A172 (cell line): ENCODE results near the gene ITFG1. TPM values are rescaled to one million over a fixed set of nuclear protein-coding genes. Genes with fewer than 3 reads are reported as not detected.
"Not testable (repeated sequence)": the region's sequence is repeated elsewhere in the genome, so short reads cannot be mapped to it uniquely, and the experiment has no call there.

Experiments
- DNase-seq: peaks from one replicate; pipeline ENCODE4 v3.0.0-alpha.2; 2015; ENCODE audit warnings: low spot score
- total RNA-seq: library from RNA; depleted of rRNA; stranded (reverse); fragments of >200 nt; shearing (Covaris generic); gene quantifications from 2 replicates; pipeline ENCODE4 v1.2.3, GENCODE V29; 2014

The ITFG1 gene
- total RNA-seq, 1 experiment from 2014 or later = 73.8 TPM

- no peak for DNase-seq
These were observed 44.0 kb downstream of the ITFG1 start for GRCh38 chr16:47416869-47417268.

- DNase-seq = no peak
These were observed 47.8 kb downstream of the ITFG1 start for GRCh38 chr16:47413041-47413440.

GRCh38 chr16:47408491-47408890 is 52.4 kb downstream of the ITFG1 start:
- no peak for DNase-seq

GRCh38 chr16:47395733-47396498 is 64.9 kb downstream of the ITFG1 start:
- DNase-seq = no peak

- DNase-seq = peak; percentile 53
These were observed 68.8 kb downstream of the ITFG1 start for GRCh38 chr16:47392081-47392480.

GRCh38 chr16:47388705-47389104 is 72.2 kb downstream of the ITFG1 start:
- DNase-seq = no peak

GRCh38 chr16:47387026-47387734 is 73.7 kb downstream of the ITFG1 start:
- no peak for DNase-seq

GRCh38 chr16:47386201-47386718 is 74.6 kb downstream of the ITFG1 start:
- no peak for DNase-seq

GRCh38 chr16:47382362-47382761 is 78.5 kb downstream of the ITFG1 start:
- DNase-seq = no peak

GRCh38 chr16:47377154-47377553 is 83.7 kb downstream of the ITFG1 start:
- DNase-seq = no peak

GRCh38 chr16:47375423-47375822 is 85.4 kb downstream of the ITFG1 start:
- DNase-seq = no peak

GRCh38 chr16:47374629-47375028 is 86.2 kb downstream of the ITFG1 start:
- DNase-seq = no peak

- no peak for DNase-seq
These were observed 89.4 kb downstream of the ITFG1 start for GRCh38 chr16:47371271-47372014.

- DNase-seq = no peak
These were observed 90.3 kb downstream of the ITFG1 start for GRCh38 chr16:47370536-47370935.

- no peak for DNase-seq
These were observed 94.6 kb downstream of the ITFG1 start for GRCh38 chr16:47366228-47366627.

- no peak for DNase-seq
These were observed 97.1 kb downstream of the ITFG1 start for GRCh38 chr16:47363761-47364160.

GRCh38 chr16:47359478-47359877 is 101.4 kb downstream of the ITFG1 start:
- DNase-seq = no peak

- DNase-seq = peak; percentile 84
These were observed 102.0 kb downstream of the ITFG1 start for GRCh38 chr16:47358816-47359215.

GRCh38 chr16:47349029-47349428 is 111.8 kb downstream of the ITFG1 start:
- not testable (repeated sequence) for DNase-seq

GRCh38 chr16:47347021-47347696 is 113.7 kb downstream of the ITFG1 start:
- DNase-seq = not testable (repeated sequence)

- no peak for DNase-seq
These were observed 118.8 kb downstream of the ITFG1 start for GRCh38 chr16:47342055-47342454.

GRCh38 chr16:47330562-47330961 is 130.3 kb downstream of the ITFG1 start:
- DNase-seq = not testable (repeated sequence)
